Stimulated activated CD4-positive, alpha-beta T cell treated with anti-CD3 and anti-CD28 coated beads, TNF-alpha, amount 100 ng/mL, for 48 hours (primary cell): Measurements from ENCODE around the gene CEP55.
"Not testable (repeated sequence)": the region's sequence is repeated elsewhere in the genome, so short reads cannot be mapped to it uniquely, and the experiment has no call there.

Source experiments
- DNase-seq, 3 donors: peaks; one replicate each; pipeline ENCODE4 v3.0.0-alpha.2; 2020; ENCODE audit warnings: low read depth in 3 of 3

Gene CEP55

DNA sequence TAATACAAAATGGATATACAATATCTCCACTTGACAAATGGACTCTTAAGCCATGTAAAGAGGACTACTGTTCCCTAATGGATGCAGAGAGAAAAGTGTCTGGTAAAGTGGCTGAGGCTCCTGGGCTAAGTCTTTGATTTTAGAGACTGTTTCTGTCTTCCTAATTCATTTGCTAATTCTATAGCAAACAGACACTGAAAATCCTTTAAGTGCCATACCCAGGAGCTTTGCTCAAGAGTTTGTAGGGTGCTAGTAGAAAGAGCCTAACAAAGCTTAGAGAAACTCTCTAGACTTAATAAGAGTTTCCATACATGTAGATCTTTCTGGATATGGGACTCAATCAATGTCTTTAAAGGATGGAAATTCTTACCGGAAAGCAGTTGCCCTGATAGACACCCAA lies 16.7 kb downstream of the CEP55 start:
- no peak for DNase-seq

GRCh38 chr10:93514521-93514920 lies 18.1 kb downstream of the CEP55 start:
- DNase-seq, result no peak

GRCh38 chr10:93515071-93516005 lies 18.9 kb downstream of the CEP55 start:
- DNase-seq, result no peak

- no peak for DNase-seq
Observed at GRCh38 chr10:93516006-93516380, 19.6 kb downstream of the CEP55 start.

GRCh38 chr10:93518531-93518930 lies 22.1 kb downstream of the CEP55 start:
- DNase-seq, result no peak

- DNase-seq, result no peak
Observed at GRCh38 chr10:93535293-93535692, 38.9 kb downstream of the CEP55 start.

DNA sequence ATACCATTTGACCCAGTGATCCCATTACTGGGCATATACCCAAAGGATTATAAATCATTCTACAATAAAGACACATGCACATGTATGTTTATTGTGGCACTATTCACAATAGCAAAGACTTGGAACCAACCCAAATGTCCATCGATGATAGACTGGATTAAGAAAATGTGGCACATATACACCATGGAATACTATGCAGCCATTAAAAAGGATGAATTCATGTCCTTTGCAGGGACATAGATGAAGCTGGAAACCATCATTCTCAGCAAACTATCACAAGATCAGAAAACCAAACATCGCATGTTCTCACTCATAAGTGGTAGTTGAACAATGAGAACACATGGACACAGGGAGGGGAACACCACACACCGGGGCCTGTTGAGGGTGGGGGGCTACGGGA lies 44.5 kb downstream of the CEP55 start:
- DNase-seq, result not testable (repeated sequence)

DNA sequence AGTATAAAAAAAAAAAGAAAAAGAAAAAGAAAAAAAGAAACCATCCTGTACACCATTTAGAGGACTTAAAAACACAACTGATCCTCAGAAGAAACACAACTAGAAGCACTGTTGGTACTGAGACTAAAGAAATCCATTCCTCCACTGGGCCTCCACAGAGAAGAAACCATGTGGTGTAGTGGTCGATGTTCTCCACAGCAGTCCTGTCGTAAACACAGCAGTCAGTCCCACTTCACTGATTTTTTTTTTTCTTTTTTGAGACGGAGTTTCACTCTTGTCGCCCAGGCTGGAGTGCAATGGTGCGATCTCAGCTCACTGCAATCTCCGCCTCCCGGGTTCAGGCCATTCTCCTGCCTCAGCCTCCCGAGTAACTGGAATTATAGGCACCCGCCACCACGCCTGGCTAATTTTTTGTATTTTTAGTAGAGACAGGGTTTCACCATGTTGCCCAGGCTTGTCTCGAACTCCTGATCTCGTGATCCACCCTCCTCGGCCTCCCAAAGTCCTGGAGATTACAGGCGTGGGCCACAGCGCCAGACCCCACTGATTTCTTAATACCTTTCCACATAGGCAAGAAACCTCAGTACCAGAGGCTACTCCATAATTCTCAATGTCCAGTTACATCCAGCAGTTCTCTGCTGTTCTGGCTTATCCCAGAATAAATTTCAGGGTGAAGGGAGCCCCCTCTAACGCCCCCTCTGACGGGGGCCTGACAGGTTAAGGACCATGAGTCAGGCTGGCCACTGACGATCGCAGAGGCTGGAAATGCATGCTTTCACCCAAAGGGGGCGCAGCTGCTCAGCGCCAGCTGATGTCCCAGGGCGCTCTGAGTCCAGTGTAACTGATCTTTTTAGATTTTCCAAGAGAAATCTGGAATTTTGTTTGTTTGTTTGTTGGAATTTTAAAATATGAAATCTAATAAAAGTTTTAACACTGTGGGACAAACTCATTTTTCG lies 45.3 kb downstream of the CEP55 start:
- peak in 2 of 3 donors; percentile 5 to 11 for DNase-seq

DNA sequence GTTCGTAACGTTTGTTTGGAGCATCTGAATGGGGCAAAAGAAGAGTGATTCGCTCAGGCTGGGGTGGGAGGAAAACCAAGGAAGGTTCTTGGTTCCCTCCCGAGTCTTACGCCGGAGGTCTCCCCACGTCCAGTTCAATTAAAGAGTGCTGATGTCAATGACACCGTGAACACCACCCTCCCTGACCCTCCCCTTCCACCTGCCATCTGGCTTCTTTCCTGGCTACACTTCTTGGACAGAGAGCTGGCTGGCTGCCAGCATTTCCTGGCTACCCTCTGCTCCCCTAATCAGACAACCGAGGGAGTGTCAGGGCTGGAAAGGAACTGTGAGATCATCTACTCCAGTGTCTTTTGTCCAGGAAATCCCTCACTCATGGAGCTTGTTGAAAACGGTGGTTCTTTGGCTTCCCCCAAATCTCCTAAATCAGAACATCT lies 46.0 kb downstream of the CEP55 start:
- DNase-seq, result no peak

DNA sequence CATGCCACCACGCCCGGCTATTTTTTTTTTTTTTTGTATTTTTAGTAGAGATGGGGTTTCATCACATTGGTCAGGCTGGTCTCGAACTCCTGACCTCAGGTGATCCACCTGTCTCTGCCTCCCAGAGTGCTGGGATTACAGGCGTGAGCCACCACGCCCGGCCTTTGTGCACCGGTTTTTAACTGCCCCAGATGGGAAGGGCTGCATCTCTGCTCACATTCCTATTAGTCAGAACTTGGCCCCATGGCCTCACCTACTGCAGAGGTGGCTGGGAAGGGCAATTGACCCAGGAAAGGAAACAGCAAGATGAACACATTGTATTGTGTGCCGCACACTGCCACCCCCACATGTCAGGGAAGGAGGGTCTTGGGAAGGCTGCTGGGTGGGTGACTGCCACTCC lies 50.6 kb downstream of the CEP55 start:
- not testable (repeated sequence) for DNase-seq

- DNase-seq, result no peak
Observed at GRCh38 chr10:93547522-93547921, 51.1 kb downstream of the CEP55 start.

GRCh38 chr10:93548376-93549071 lies 52.1 kb downstream of the CEP55 start:
- DNase-seq, result no peak

DNA sequence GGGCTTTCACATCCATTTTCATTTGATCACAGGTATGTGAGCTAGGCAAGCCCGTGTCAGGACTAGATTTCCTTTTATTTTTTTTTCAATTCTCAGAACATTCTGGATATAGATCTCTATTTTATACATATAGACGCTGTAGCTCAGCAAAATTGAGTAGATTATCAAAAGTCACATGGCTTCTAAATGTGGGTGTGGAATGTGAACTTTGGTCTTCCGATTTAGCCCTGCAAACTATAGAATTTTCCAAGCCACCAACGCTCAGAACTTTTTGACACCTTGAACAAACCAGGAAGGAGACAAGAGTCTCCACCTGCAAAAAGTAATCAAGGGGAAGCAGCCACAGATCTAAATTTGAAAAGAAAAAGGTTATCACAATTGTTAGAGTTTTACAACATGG lies 54.2 kb downstream of the CEP55 start:
- DNase-seq, result no peak

DNA sequence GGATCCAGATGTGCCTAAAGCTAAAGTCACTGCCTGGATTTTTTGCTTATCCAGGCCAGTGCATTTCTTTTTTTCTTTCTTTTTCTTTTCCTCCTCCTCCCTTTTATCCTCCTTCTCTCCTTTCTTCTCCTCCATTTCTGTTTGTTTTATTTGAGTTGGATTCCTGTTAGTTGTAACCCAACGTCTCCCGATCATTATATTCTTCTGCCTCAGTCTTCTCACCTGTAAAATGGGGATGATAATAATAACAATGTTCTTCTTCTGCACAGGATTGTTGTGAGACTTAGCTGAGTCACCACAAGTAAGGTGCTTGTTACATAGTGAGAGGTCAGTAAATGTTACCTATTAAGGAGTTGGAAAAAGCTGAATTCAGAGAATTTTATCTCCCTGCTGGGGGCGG lies 56.4 kb downstream of the CEP55 start:
- DNase-seq, result no peak

DNA sequence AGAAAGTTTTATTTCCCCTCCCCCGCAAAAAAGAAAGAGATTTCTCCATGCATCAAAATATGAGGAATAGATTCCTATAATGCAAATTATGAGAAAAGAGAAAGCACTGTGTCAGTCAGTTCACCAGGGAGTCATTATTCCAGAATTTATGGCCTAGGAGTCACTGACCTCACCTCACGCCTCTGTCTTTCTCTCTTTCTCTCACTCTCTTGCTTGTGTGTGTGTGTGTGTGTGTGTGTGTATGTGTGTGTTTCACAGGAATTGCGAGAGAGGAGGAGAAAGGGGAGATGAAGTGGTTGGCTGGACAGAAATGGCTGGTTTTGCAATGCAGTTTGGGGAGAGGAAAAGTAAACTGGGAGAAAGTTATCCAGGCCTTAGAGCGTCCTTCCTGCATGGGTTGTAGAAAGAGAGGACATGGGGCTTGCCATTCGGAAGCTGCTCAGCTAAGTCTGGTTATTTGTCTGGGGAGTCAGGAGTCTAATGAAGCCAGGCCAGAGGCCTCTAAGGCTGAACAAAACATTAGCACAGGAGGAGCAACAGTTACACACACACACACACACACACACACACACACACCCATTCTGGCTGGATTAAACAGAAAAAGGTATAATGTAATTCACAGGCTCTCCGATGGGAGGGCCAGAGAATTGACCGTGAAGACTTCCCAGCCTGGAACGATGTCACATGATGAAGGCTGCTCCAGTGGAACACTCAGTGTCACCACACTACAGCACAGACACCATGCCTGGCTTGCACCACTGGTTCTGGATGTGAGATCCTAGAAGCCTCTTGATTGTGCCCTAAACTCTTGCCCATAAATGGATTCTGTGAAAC lies 57.3 kb downstream of the CEP55 start:
- DNase-seq, result no peak

- DNase-seq, result no peak
Observed at GRCh38 chr10:93554316-93554663, 57.9 kb downstream of the CEP55 start.

DNA sequence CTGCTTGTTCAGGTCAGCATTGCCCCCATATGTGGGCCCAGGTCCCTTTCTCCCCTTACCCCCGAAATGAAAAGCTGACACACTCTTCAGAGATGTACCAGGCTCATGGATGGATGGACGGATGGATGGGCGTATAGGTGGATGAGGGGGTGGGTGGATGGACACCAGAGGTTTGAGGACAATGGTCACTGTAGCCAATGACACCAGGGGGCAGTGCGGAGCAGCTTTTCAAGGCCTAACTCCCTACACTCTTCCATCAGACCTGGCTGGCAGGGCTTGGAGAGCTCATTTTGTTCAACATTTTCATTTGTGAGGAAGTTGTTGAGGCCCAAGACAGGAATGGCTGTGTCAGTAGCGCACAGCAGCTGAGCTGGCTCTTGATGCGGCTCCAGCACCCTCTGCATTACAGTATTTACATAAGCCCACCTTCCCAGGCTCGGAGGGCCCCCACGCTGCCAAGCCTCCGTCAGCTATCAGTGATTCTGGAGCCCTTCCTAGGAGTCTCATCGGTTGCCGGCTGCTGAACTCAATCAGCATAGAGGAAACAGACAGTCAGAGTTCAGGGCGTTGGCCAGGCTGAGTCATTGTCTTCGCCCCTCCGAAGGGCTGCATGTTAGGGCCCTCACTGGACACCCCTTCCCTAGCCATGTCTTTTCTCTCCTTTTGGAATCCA lies 58.5 kb downstream of the CEP55 start:
- peak; percentile 18 to 45 (median 29) for DNase-seq

DNA sequence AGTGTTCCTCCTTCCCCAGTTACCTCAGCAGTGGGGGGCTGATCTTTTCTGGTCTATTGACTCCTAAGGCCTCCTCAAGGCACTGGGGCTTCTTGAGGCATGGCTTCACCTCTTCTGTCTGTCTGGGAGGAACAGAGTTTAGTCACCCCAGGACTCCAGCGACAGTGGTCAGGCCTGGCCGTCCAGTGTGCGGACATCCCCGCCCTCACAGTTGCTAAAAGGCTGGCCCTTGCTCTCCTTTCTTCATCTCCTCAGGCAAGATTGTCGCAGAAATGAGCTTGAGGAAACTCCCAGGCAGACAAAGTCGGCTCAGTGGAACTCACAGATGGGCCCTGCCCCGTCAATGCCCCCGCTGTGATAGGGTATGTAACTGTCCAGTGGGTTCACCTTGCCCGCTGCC lies 63.1 kb downstream of the CEP55 start:
- DNase-seq, result no peak

DNA sequence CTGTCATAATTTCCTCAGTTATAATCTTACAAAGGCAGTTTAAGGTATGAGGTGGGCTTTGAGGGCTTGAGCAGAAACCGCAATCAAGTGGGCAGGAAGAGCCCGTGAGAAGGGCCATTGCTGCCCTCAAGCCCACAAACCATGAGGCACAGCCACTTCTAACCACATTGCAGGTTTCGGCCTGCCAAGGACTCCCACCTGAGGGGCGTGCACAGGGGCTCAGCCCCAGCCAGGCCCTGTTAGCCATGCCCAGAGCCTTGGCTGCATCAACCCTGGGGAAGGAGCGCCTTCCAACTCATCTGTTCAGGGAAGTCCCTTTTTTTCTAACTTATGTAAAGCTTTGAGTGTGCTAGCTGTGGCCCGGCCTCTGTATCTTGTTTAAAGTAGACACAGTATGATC lies 64.1 kb downstream of the CEP55 start:
- DNase-seq, result no peak

- no peak for DNase-seq
Observed at GRCh38 chr10:93565446-93565845, 69.0 kb downstream of the CEP55 start.
